ENCODE results near the gene TCN2. TPM values are rescaled to one million over a fixed set of nuclear protein-coding genes. Genes with fewer than 3 reads are reported as not detected.

The TCN2 gene
- total RNA-seq, 1 donor from 2014 or later = 15.5 TPM

GRCh38 chr22:30652852-30653251, 45.9 kb downstream of the TCN2 start:
- Mint-ChIP-seq H3K27ac (no peak overlapping the region), H3K9me3 (no peaks in the 10 kb centered on the region), H3K4me3 (no peak overlapping the region), H3K4me1 (no peaks in the 10 kb centered on the region), H3K36me3 (no peaks in the 10 kb centered on the region), H3K27me3 (ENCODE audit: low read depth) (no peaks in the 10 kb centered on the region)
- TF ChIP-seq, protein P1, sequence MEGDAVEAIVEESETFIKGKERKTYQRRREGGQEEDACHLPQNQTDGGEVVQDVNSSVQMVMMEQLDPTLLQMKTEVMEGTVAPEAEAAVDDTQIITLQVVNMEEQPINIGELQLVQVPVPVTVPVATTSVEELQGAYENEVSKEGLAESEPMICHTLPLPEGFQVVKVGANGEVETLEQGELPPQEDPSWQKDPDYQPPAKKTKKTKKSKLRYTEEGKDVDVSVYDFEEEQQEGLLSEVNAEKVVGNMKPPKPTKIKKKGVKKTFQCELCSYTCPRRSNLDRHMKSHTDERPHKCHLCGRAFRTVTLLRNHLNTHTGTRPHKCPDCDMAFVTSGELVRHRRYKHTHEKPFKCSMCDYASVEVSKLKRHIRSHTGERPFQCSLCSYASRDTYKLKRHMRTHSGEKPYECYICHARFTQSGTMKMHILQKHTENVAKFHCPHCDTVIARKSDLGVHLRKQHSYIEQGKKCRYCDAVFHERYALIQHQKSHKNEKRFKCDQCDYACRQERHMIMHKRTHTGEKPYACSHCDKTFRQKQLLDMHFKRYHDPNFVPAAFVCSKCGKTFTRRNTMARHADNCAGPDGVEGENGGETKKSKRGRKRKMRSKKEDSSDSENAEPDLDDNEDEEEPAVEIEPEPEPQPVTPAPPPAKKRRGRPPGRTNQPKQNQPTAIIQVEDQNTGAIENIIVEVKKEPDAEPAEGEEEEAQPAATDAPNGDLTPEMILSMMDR (IDR thresholded peaks at IDR 0.05; ENCODE audit: unreplicated experiment) = no peak
- no peak for DNase-seq (ENCODE audit: low spot score in 2 of 2, unreplicated experiment in 2 of 2)

- H3K4me3 Mint-ChIP-seq = no peak overlapping the region
- no peak for DNase-seq (ENCODE audit: low spot score in 2 of 2, unreplicated experiment in 2 of 2)
- H3K36me3 Mint-ChIP-seq = peaks cover 4% of the 10 kb centered on the region
- TF ChIP-seq, protein P1 (IDR thresholded peaks at IDR 0.05; ENCODE audit: unreplicated experiment) = no peak
- no peak overlapping the region for H3K27ac Mint-ChIP-seq
- H3K4me1 Mint-ChIP-seq = no peaks in the 10 kb centered on the region
- H3K9me3 Mint-ChIP-seq = no peaks in the 10 kb centered on the region
- H3K27me3 Mint-ChIP-seq (ENCODE audit: low read depth) = no peaks in the 10 kb centered on the region
Measured at GRCh38 chr22:30654361-30654760, 47.4 kb downstream of the TCN2 start.

GRCh38 chr22:30655532-30655931, 48.6 kb downstream of the TCN2 start:
- no peaks in the 10 kb centered on the region for H3K27me3 Mint-ChIP-seq (ENCODE audit: low read depth)
- H3K4me3 Mint-ChIP-seq = no peak overlapping the region
- TF ChIP-seq, protein P1 (IDR thresholded peaks at IDR 0.05; ENCODE audit: unreplicated experiment) = no peak
- no peaks in the 10 kb centered on the region for H3K4me1 Mint-ChIP-seq
- H3K27ac Mint-ChIP-seq = no peak overlapping the region
- no peak for DNase-seq (ENCODE audit: low spot score in 2 of 2, unreplicated experiment in 2 of 2)
- H3K36me3 Mint-ChIP-seq = peaks cover 13% of the 10 kb centered on the region
- H3K9me3 Mint-ChIP-seq = no peaks in the 10 kb centered on the region

DNA sequence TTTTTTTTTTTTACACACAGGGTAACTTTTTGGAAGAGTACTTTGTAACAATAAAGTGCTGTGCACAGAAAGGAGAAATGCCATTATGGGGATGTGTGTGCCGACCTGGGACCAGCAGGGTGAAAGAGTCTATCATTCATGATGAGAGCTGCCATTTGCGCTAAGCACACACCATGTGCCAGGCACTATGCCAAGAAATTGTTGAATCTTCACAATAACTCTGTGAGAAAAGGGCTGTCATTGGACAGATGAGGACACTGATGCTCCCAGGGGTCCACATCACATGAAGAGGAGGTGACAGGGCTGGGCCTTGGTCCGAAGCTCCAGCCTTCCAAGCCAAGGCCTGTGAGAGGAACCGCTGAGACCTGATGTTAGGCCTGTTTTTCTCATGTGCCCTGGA, 55.1 kb downstream of the TCN2 start:
- no peak overlapping the region for H3K4me3 Mint-ChIP-seq
- H3K4me1 Mint-ChIP-seq = peaks cover 6% of the 10 kb centered on the region
- no peak overlapping the region for H3K27ac Mint-ChIP-seq
- peaks cover 27% of the 10 kb centered on the region for H3K36me3 Mint-ChIP-seq
- no peak for DNase-seq (ENCODE audit: low spot score in 2 of 2, unreplicated experiment in 2 of 2)
- H3K27me3 Mint-ChIP-seq (ENCODE audit: low read depth) = peaks cover 3% of the 10 kb centered on the region
- TF ChIP-seq, protein P1 (IDR thresholded peaks at IDR 0.05; ENCODE audit: unreplicated experiment) = no peak
- H3K9me3 Mint-ChIP-seq = no peaks in the 10 kb centered on the region

DNA sequence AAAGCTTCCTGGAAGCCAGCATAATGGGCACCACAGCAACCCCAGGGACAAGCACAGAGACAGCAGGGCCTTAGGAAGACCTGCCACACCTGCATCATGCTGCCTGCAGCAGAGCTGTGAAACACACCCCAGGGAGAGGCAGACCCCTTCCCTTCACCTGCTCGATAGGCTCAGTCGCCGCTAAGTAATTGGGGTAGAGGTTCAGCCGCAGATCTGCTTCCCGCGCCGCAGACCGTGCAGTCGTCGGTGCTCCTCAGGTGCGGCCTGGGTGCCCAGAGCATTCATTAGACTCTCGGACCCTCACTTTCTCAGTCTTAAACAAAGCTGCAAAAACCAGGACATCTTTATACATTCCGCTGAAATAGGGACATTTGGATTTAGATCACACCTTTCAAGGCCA, 57.8 kb downstream of the TCN2 start:
- TF ChIP-seq, protein P1 (IDR thresholded peaks at IDR 0.05; ENCODE audit: unreplicated experiment) = no peak
- H3K4me3 Mint-ChIP-seq = no peak overlapping the region
- peaks cover 20% of the 10 kb centered on the region for H3K27me3 Mint-ChIP-seq (ENCODE audit: low read depth)
- H3K36me3 Mint-ChIP-seq = peaks cover 21% of the 10 kb centered on the region
- no peak for DNase-seq (ENCODE audit: low spot score in 2 of 2, unreplicated experiment in 2 of 2)
- H3K27ac Mint-ChIP-seq = no peak overlapping the region
- peaks cover 13% of the 10 kb centered on the region for H3K4me1 Mint-ChIP-seq
- no peaks in the 10 kb centered on the region for H3K9me3 Mint-ChIP-seq

GRCh38 chr22:30665266-30665665, 58.3 kb downstream of the TCN2 start:
- peaks cover 17% of the 10 kb centered on the region for H3K36me3 Mint-ChIP-seq
- H3K27ac Mint-ChIP-seq = no peak overlapping the region
- DNase-seq (ENCODE audit: low spot score in 2 of 2, unreplicated experiment in 2 of 2) = no peak
- TF ChIP-seq, protein P1 (IDR thresholded peaks at IDR 0.05; ENCODE audit: unreplicated experiment) = no peak
- H3K4me1 Mint-ChIP-seq = peaks cover 13% of the 10 kb centered on the region
- H3K27me3 Mint-ChIP-seq (ENCODE audit: low read depth) = peaks cover 24% of the 10 kb centered on the region
- H3K9me3 Mint-ChIP-seq = no peaks in the 10 kb centered on the region
- no peak overlapping the region for H3K4me3 Mint-ChIP-seq

All from mesothelial cell of epicardium (in vitro differentiated cells).